SW480 (cell line): ENCODE data around the gene CSNK1E.
"Not testable (repeated sequence)": the region's sequence is repeated elsewhere in the genome, so short reads cannot be mapped to it uniquely, and the experiment has no call there.

Experiments used
- DNase-seq: peaks from one replicate; pipeline ENCODE4 v3.0.0-alpha.2; 2016; ENCODE audit warnings: low spot score

The CSNK1E gene

DNA sequence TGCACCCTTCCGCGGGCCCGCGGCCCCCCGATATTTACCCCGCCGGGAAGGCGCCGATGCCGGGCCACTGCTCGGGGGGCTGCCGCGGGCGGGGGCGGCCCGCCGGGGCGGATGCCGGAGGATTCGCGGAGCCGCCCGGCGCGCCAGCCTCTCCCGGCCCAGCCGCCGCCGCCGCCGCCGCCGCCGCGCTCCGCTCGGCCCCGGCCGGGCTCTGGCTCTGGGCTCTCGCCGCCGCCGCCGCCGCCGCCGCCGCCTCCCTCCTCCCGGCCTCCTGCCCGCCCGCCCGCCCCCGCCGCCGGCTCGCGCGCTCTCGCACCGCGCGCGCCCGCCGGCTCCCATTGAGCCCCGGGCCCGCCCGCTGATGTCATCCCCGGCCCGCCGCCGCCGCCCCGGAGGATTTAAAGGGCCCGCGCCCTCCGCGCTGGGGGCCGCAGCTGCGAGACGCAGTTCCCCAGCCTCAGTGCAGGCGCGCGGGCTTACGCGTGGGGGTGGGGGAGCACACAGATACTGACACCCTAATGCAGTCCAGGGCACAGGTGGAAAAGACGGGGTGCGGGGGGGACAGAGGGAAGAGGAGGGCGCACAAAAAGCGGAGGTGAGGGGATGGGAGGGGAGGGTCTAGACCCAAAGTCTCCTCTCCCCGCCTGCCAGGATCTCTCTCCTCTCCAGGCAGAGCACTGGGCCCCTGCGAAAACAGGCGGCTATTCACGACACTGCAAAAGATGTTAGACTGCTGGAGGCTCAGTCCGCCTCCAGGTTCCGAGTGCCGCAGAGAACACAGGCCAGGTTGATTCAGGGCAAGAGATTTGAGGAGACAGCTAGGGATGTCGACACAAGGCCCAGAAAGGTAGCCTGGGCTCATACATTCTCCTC is at the start of gene CSNK1E:
CSNK1E (minus strand) TSS at position 312 of the 873 bp plus-strand sequence. CDS start 3,276 bp downstream, outside the sequence.
- DNase-seq, result peak; percentile 63

GRCh38 chr22:38365829-38366228 is 48.6 kb upstream of the CSNK1E start:
- DNase-seq, result not testable (repeated sequence)

GRCh38 chr22:38365174-38365573 is 47.9 kb upstream of the CSNK1E start:
- not testable (repeated sequence) for DNase-seq

DNA sequence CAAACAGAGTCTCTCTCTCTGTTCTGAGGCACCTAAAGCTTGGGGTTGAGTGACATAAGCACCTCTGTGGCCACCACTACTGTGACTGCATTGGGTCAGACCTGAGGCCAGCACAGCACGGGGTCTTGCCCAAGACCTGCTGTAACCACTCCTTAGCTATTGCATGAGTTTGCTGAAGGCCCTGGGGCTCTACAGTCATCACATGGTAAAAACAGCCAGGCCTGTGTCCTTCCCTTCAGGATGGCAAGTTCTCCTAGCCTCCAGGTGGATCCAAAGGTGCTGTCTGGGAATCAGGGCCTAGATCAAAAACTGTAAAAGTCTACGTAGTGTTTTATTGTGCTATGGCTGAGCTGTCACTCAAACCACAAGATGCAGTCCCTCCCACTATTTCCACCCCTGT is 43.3 kb upstream of the CSNK1E start:
- DNase-seq, result not testable (repeated sequence)

- DNase-seq, result not testable (repeated sequence)
Observed at GRCh38 chr22:38359817-38360216, 42.6 kb upstream of the CSNK1E start.

- DNase-seq, result not testable (repeated sequence)
Observed at GRCh38 chr22:38357971-38358370, 40.7 kb upstream of the CSNK1E start.

DNA sequence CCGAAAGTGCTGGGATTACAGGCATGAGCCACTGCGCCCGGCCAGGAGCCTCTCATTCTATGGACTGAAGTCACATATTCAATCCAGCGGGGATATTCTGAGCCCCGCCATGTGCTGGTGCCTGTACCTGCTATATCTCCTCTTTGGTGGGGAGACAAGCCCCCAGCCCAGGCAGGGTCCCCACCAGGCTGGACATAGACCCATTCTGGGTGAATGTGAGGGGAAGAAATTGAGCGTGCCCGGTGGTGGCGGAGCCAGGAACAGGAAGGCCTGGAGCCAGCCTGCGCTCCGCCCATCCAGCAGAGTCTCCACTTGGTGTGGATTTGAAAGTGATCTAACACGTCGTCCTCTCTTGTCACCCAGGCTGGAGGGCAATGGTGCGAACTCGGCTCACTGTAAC is 38.0 kb upstream of the CSNK1E start:
- no peak for DNase-seq

GRCh38 chr22:38353701-38354100 is 36.5 kb upstream of the CSNK1E start:
- DNase-seq, result no peak

- DNase-seq, result peak; percentile 55
Observed at GRCh38 chr22:38353142-38353629, 36.0 kb upstream of the CSNK1E start.

DNA sequence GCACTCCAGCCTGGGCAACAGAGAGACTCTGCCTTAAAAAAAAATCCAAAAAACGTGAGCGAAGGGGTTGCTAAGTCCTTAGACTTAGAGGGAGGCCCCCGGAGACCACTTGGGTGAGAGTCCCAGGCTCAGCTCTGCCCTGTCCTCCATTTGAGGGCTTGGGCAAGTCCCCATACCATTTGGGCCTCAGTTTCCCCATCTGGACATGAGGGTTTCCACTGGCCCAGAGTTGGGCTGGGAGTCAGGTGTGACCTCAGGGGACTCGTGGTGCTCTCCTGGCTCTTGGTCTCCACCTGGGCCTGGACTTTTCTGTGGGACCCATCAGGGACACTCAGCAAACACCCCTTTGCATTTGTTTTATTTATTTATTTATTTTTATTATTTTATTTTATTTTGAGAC is 35.2 kb upstream of the CSNK1E start:
- DNase-seq, result no peak

GRCh38 chr22:38350444-38351359 is 33.5 kb upstream of the CSNK1E start:
- no peak for DNase-seq

GRCh38 chr22:38348751-38349496 is 31.7 kb upstream of the CSNK1E start:
- DNase-seq, result no peak

DNA sequence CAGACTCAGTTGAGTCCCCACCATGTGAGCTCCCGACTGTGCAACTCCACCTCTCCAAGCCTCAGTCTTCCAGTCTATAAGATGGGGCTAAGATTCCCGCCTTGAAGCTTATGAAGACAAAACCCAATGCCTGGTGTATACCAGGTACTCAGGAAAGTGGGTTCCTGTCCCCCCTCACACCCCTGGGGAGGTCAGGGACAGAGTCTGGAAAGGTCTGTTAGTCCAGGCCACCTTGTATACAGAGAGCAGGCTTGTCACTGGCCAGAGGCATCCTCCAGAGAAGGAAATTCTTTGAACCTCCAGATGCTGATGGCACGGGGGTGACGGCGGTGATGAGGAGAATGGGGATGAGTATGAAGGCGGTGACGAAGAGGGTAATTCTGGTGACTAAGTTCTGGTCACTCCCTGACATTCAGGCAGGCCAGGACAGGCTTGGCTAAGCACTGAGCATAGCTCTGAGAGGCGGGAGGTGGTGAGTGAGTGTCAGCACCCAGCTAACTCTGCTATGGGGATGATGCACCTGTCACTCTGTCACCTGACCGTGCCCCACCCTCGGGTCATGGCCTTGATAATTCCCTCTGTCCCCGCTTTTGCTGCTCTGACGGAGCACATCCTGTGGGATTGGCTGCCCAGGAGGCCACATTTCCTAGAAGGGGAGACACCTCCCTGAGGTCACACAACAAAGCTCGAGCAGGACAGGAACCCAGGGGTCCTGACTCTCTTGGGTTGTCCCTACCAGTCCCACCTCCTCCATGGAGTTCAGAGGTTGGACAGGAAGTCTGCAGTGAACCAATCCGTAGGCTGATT is 30.9 kb upstream of the CSNK1E start:
- DNase-seq, result peak; percentile 76

- no peak for DNase-seq
Observed at GRCh38 chr22:38347181-38347943, 30.1 kb upstream of the CSNK1E start.

DNA sequence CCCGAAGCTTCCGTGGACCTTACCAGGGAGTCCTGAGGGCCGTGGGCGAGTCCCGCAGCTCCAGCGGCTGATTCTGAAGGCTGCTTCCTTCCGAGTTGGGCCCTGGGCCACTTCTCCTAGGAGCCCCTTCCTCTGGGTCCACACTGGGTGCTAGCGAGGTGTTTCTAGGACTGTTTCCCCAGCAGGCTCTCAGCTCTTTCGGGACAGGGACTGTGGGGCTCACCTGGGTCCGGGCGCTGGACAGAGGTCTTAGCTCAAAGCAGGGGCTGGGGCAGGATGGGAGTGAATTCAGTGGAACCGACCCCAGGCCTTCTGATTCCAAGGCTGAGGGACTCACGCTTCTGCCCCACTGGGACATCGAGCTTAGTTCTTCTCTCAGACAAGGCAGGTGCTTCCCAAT is 29.3 kb upstream of the CSNK1E start:
- no peak for DNase-seq

DNA sequence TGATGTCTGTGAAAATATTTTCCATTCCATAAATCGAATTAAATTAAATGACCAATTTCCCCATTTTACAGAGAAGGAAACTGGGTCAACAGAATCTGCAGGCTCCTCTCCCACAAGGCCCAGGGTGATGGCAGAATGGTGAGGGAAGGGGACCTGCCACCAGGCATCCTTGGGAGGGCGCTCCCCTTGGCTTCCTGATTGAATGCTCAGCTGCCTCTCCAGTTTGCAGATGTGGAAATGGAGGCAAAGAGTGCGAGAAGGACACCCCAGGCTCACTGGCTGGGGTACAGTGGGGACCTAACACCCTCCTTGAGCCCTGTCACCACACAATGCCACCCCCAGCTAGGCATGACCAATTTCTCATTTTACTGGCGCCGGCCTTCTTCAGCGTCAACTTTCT is 28.5 kb upstream of the CSNK1E start:
- no peak for DNase-seq

- not testable (repeated sequence) for DNase-seq
Observed at GRCh38 chr22:38339893-38340292, 22.7 kb upstream of the CSNK1E start.

DNA sequence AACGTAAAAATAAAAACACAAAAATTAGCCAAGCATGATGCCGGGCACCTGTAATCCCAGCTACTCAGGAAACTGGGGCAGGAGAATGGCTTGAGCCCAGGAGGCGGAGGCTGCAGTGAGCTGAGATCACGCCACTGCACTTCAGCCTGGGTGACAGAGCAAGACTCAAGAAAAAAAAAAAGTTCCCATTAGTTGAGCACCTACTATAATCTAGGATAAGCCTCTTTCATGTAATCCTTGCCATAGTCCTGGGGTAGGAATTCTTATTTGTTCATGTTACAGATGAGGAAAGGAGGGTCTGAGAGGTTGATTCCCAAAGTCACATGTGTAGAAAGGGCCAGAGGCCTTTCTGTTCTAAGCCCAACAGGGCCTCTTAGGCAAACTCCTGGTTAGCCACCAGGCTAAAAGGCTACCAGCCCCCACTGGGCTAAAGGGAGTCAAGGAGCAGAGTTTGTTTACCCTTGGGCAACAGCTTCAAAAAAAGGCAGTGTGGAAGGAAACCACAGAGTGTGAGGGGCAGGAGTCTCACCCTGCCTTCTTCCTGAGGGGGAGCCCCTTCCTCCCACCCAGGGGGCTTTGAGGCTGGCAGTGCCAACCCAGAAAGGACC is 21.6 kb upstream of the CSNK1E start:
- no peak for DNase-seq

GRCh38 chr22:38336699-38337098 is 19.5 kb upstream of the CSNK1E start:
- DNase-seq, result no peak

DNA sequence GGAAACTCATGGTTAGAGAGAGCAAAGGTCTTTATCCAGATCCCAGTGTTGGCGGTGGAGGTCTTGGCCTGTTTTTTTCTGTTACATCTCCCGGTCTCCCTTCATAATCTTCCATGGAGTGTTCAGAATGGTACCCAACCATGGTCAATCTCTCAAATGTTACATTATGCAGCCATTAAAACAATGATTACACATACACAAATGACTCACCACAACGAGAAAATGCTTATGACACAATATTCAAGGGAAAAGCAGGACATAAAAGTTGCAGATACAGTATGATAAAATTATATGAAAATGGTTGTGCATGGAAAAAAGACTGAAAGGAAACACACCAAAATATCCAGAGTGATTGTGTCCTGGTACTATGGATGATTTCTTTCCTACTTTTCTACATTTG is 17.8 kb upstream of the CSNK1E start:
- DNase-seq, result no peak
